GM21360 (cell line): ENCODE measurements around the gene ABHD12.

ENCODE experiments used
- ATAC-seq: cut with Tn5 transposase; IDR thresholded peaks from one replicate; pipeline ENCODE4 v1.9.1; 2021; ENCODE audit warnings: mild to moderate bottlenecking, moderate library complexity; ENCODE audit not compliant: unreplicated experiment

Gene ABHD12

DNA sequence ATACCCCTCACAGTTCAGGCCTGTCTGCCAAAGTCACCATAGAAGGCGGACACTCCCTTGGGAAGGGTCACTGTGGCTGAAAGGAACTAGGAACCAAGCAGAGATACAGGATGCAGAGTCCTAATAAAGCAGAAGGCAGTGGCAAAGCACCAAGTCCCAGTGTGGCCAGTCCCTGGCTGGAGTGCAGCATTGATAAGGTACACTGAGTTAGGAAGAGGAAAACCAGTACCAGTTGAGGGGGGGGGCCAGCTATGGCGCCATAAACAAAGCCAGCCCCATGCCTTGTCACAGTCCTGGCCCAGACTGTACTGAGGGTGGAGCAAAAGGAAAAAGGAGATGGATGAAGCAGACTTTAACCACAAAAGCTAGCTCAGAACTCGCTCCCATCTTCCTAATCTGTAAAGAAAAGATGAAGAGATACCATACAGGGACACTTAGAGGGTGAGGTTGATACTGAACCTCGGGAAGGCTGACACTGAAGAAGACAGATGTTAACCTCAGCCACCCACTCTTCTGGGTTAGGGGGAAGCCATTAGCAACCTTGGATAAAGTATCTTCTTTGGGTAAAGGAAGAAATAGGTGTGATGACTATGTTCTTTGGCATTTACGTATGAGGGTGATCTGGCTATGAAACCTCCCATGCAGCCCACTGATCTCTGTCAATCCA is 7.8 kb downstream of the ABHD12 start:
- ATAC-seq = no peak

DNA sequence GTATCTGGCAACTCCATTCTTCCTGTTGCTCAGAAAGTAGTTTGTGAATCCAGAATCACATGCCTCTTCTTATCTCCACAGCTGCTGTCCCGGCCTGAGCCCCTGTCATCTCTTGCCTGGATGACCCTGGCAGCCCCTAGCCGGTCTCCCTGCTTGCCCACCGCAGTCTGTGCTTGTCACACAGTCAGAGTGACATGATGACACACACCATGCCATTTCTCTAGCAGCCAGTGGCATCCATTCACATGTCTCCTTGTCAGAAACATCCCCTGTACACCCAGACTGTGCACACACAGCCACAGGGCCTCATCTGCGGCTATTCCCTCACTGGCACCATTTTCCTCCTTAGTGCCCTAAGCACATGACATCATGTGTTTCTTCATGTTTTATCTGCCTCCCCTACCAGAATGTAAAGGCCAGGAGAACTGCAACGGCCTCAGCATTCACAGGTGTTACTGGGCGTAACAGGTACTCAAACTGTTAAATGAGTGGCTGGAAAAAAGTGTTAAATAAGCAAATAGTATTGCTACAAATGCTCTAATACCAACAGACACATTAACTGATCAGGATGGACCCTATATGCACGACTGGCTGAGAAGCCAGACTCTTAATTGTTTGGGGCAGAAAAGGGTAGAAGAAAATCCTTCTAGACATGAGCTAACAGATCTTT is 9.6 kb downstream of the ABHD12 start:
- no peak for ATAC-seq

DNA sequence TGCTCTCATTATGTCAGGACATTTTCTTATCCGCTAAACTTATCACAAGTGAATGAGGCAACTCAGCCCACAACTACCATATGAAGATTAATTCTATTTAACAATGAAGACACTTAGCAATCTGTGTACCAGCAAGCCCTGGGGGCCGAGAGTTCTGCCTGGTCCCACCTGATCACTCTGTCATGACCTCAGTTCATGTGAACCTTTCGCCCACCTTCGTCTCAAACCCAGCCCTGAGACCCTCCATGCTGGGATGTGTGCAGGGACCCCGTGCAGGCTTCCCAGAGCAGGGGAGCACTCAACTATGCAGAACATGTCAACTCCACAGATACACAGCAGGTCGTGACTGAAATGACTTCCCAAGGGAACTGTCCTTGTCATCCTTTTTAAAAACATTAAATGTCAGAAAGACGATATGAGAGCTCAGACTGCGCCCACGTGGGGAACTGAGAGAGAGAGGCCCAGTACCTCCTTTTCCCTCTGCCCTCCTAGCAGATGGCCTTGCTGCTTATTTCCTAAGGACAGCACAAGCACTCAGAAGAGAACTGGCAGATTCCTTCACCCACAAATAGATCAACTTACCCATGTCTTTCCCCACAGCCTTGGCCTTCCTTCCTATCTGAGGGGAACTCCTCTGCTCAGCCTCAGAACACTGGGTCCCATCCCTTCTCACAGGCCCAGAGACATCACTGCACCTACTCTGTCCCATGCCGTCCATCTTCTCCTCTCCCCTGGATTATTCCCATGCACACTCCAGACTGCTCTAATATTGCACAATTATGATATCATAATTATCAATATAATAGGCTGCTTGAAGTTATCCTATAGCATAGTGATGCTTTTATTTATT is 11.5 kb downstream of the ABHD12 start:
- no peak for ATAC-seq

DNA sequence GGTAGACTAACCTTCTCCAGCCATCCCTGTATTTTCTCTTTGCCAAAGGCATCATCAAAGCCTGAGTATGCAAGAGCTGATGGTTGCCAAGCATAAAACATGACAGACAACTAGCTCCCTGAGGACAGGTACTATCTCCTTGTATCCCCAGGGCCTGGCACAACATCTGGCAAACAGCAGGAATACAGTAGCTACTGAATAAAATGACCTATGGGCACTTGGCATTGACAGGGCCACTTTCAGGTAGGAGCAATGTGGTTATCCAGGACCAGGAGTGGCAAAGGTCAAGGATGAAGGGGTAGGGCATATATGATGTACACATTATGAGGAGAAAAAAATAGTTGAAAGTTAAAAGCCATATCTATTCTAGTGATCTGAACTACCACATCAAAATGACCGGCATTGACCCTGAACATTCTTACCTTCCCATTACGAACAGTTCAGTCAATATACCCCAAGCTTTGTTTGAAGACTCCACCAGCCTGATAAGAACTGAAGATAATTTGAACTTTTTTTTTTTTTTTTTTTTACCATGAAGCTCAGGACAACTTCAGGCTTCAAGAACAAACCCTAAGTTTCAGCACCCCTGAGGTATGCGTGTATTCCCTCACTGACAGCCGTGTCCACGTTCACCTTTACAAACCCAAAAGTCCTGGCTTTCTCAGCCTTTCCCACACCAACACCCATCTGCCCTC is 12.3 kb downstream of the ABHD12 start:
- no peak for ATAC-seq

DNA sequence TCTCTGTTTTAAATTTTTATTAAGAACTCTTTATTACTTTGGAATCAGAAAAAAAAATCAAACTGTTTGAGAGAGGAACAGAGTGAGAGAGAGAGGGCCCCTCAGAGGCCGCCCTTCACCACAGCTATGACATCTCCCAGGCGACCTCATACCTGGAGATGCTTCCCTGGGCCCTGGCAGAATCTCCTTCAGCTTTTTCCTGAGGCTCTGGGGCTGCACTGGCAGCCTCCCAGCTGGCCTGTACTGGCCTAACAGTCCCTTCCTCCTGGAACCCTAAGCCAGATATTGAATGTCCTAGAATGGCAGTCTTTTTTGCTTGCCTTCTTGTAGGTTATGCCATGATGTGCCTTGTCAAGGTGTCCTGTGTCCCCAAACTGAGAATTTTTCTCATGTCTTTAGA is 13.7 kb downstream of the ABHD12 start:
- no peak for ATAC-seq

DNA sequence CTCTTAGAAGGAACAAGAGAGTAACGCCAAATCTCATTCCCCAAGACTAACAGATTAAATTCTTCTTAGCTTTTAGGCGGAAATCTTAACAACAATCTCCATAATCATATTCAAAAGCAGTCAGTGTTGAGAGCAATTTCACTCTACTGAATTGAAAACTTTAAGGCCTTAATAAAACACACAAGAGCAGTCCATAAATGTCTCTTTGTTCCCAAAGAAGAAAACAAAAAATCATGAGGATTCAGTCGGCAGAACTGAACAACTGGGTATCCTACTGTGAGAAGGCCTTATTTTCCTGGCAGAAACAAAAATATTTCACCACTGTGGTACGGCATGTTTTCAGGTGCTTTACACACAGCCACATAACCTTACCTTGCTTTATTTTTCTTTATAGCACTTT is 14.4 kb downstream of the ABHD12 start:
- ATAC-seq = no peak

DNA sequence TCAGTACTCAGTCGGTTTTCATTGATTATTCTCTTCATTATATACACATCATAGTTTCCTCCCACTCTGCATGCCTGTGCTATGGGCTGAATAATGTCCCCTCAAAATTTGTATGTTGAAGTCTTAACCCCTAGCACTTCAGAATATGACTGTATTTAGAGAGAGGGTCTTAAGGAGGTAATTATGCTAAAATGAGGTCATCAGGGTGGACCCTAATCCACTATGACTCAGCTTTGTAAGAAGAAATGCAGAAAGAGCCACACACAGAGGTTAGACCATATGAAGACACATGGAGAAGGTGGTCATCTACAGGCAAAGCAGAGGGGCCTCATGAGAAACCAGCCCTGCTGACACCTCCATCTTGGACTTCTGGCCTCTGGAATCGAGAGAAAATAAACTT is 15.8 kb downstream of the ABHD12 start:
- no peak for ATAC-seq

DNA sequence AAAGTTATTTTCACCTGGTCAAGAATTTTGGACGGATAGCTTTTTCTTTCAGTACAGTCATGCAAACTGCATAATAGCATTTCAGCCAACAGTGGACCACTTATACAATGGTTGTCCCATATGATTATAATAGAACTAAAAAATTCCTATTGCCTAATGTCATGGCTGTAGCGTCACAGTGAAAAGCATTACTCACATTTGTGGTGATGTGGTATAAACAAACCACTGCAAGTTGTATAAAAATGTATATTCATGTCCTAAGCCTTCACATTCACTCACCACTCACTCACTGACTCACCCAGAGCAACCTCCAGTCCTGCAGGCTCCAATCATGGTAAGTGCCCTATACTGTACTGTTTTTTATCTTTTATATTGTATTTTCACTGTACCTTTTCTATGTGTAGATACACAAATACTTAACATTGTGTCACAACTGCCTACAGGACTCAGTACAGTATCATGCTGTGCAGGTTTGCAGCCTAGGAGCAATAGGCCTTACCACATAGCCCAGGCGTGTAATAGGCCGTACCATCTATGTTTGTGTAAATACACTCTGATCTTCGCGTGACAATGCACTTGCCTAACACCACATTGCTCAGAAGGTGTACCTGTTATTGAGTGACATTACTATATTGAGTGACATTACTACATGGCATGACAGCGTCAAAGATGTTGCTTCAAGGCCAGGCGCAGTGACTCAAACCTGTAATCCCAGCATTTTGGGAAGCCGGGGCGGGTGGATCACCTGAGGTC is 17.9 kb downstream of the ABHD12 start:
- no peak for ATAC-seq

DNA sequence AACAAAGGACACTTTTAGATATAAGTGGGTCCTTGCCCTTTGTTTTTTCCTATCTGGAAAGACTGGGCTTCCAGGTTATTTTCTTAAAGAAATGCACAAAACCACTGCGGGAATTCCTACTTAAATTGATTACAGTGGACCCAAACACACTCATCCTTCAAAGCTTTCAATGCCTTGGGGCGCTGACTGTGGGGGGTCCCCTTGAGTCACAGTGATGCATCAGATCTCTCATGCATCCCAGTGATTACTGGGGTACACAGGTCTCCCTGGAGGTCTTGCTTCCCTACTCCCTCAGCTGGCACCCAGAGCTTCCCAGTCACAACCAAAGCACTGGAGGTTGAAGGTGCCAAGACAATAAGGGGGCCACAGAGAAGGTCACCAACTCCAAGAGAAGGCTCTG is 20.7 kb downstream of the ABHD12 start:
- no peak for ATAC-seq

DNA sequence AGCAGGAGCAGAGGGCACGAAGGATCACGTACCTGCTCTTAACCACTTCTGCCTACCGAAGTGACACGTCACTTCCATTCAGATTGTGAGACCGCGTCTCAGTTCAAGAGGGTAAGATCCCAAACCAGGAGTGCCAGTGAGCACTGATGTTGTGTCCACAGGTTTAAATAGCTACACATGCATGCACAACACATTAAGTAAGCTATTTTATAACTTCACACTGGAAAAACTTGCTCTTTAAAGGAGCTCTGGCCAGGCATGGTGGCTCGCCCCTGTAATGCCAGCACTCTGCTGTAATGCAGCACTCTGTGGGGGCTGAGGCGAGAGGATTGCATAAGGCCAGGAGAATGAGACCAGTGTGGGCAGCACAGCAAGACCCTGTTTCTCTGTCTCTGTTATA is 21.1 kb downstream of the ABHD12 start:
- no peak for ATAC-seq

DNA sequence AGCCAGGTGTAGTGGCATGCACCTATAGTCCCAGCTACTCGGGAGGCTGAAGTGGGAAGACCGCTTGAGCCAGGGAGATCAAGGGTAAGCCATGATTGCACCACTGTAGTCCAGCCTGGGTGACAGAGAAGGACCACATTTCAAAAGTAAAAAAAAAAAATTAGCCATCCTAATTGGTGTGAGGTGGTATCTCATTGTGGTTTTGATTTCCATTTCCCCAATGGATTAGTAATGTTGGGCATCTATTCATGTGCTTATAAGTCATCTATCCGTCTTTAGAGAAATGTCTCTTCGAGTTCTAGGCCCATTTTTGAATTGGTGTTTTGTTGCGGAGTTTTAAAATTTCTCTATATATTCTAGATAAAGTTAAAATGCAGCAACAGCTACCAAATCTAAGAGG is 21.7 kb downstream of the ABHD12 start:
- ATAC-seq = no peak

DNA sequence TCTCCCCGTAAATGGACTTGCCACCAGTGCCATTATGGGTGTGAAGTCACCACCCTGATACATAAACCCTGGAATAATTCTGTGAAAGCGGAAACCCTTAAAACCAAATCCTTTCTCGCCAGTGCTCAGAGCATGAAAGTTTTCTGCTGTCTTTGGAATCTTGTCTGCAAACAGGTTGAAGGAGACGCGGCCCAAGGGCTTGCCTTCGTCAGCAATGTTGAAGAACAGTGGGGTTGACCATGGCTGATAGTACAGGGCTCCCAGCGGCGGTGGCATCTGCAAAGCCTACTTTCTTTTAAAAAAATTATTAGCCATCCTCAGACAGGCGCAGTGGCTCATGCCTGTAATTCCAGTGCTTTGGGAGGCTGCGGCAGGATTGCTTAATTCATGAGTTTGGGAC is 22.1 kb downstream of the ABHD12 start:
- ATAC-seq = no peak

DNA sequence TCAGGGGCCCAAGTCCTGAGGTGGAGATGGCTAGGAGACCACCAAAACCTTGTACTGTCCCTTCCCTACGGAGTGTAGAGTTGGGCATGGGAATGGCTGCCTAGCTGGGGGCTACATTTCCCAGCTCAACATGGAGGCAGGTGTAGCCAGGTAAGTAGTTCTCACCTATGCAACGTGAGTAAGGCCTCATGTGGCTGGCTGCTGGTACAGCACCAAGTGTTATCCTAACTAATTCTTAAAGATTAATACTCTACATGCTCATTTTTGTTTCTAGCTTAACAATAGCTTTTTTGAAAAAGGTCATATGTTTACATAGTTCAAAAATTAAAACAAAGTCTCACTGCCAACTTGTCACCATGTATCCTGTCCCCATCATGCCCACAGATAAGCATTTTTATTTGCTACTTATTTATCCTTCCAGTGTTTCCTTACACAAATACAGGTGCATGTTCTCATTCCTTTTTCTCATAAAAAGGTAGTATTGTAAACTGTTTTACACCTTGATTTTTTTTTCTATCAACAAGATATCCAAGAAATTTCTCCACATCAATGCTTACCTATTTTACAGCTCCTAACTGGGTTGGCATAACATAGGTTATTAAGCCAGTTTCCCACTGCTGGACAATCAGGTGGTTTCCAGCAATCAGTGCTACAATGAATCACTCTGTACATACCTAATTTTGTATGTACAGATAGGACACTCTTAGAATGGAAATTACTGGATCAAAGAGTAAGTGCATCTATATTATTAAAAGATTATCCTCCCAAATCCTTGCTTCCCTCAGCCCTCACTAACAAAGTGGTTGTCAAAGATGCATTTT is 25.5 kb downstream of the ABHD12 start:
- ATAC-seq = no peak

DNA sequence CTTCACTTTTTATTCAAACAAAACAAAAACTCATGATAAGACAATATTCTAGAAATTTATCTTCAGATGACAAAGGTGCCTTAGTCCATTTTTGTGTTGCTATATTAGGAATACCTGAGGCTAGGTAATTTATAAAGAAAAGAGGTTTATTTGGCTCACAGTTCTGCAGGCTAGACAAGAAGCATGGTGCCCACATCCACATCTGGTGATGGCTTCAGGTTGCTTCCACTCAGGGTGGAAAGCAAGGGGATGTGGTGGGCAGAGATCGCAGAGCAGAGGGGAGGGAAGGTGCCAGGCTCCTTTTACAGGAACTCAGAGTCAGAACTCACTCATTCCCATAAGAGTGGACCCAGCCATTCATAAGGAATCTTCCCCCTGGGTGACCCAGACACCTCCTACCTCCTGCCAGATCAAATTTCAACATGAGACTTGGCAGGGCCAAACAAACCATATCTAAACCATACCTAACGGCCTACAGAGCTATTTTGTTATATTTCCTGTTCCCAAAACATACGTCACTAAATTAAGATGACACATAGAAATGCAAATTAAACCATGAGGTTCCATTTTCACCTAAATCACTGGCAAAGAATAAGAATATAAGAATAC is 26.4 kb downstream of the ABHD12 start:
- ATAC-seq = no peak

DNA sequence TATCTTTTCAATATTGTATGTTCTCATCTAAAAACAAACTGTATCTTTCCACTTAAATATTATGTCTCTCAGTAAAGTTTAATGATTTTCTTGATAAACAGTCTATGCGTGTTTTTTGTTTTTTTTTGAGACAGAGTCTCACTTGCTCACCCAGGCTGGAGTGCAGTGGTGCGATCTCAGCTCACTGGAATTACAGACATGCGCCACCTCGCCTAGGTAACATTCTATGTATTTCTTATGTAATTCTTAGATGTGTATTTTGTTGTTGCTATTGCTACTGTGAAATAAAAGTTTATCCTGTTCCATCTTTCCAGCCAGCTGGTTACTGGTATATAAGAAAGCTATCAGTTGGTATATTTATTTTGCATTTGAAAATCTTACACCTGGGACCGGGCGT is 29.4 kb downstream of the ABHD12 start:
- ATAC-seq = no peak

DNA sequence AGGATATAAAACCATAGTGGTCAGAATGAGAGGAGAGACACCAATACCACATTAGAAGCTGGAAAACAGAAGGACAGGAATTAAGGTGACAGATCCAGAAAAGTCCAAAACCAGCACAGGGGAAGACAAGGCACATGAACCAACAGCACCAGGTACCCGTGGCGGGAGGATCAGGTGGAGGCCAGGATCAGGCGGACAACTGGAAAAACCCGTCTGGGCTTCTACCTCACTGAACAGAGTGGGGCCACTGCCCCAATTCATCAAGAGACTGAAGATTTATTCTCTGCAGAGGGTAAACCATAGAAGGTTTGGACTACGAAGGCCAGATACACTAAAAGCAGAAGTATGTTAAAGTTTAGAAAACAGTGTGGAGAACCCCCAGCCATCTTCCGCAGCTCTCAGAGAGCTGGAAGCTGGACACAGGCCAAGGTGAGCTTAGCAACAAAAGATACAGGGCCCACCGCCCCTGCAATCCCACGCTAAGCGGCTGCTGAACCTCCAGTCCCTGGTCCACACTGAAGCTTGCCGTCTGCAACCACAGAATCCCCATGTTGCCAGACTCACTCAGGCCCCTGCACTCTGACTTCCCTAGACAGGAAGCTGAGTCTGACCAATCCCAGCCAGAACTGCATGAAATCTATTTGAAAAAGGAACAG is 29.9 kb downstream of the ABHD12 start:
- ATAC-seq = peak; percentile 53

DNA sequence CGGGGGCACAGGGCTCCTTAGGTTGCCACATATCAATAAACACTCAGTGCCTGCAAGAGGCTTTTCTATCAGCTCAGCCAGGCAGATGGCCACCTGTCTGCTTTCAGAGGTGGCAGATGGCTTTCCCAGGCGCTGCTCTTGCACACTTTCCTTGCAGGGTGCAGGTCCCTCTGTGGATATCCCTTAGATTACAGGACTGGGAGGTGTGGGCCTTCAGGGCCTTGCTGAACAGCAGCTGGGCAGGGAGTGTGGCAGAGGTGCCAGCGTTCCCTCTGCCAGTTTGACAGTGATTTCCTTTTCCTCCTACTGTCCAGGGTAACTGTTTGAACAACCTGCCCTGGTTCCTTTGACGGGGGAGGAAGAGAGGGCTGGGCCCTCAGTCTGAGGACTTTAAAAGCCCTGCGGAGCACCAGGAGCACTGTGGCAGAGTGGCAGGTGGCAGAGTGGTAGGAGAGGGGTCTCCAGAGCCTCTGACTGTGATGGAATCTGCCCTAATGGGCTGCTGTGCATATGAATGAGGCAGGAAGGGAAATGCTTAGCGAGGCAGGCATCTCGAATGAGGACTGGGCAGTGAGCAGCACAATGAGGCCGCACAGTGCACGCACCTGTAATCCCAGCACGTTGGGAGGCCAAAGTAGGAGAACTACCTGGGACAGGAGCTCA is 34.2 kb downstream of the ABHD12 start:
- no peak for ATAC-seq

DNA sequence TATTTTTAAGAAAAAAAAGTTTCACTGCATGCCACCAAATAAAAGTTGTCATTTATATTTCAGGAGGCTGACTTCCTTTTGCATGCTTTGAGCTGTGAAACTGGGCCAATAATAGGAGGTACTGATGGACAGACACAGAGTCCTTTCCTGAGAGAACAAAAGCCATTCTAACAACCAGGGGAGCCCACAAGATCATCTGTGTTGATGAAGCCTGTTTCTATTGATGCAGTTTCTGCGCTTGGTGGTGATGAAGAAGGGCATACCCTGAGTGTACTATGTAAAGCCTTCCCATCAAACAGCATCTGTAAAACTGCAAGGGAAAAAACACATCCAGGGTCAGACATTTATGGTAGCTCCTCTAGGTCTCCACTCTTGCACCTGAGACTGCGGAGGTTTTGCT is 34.8 kb downstream of the ABHD12 start:
- ATAC-seq = no peak
